ENCODE data around the gene PSMD8. TPM values are rescaled to one million over a fixed set of nuclear protein-coding genes. Genes with fewer than 3 reads are reported as not detected.
A peak's percentile ranks its signal among the peaks of the same experiment; 100 is the strongest.
"Not testable (repeated sequence)": the region's sequence is repeated elsewhere in the genome, so short reads cannot be mapped to it uniquely, and the experiment has no call there.

PSMD8 gene
- total RNA-seq, 4 donors from 2014 or later = 28.1 to 171 (median 78.5) TPM

DNA sequence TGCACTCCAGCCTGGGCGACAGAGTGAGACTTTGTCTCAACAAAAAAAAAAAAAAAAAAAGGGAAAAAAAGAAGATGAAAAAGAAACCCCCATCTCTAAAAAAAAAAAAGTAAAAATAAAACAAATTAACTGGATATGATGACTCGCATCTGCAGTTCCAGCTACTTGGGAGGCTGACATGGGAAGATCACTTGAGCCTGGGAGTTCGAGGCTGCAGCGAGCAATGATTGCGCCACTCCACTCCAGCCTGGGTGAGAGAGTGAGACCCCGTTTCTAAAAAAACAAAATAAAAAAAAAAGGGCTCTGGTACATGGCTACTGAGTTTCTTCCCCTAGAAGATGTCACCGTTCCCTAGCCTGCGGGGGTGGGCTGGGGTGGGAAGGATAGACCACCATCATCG lies 41.1 kb upstream of the PSMD8 start:
- Histone ChIP-seq H3K36me3 (no peaks in the 10 kb centered on the region), H3K27me3 (no peaks in the 10 kb centered on the region), H3K4me1 (peaks cover 5 to 14% (median 7%) of the 10 kb centered on the region in 4 donors), H3K27ac (no peak overlapping the region), H3K9me3 (no peaks in the 10 kb centered on the region), H3K4me3 (no peak overlapping the region)
- intact Hi-C loops (cut with DNase I; ENCODE audit: low total_unique reads) = loop anchor here (2.0 kb wide), 1 partner anchor 90 kb away; no protein-coding TSS in a partner anchor
- TF ChIP-seq CTCF (IDR thresholded peaks at IDR 0.05) (no peak), EP300 (IDR thresholded peaks at IDR 0.05; ENCODE audit: low read depth) (no peak), POLR2A (IDR thresholded peaks at IDR 0.05) (no peak), POLR2AphosphoS5 (IDR thresholded peaks at IDR 0.05) (no peak)
- no peak for DNase-seq
- 88% methylated on average over 9 of the region's 9 CpGs; no CpG with 5 or more reads in 1 of the 2 donors for WGBS, 2 donors (ENCODE audit: low coverage in 1 of 2)
- in situ Hi-C loops (cut with MboI; ENCODE audit: low pct_ligation_motif_present in 1 of 4, low pct_unique_long_range_greater_than_20kb in 1 of 4, low sequenced_read_pairs in 3 of 4) = loop anchor here (5.0 to 25.0 kb wide), 3 partner anchors 91 to 446 kb away; partner anchors contain the start of genes SIPA1L3 (in 3 of the 4) and WDR87 (in 3 of the 4)

DNA sequence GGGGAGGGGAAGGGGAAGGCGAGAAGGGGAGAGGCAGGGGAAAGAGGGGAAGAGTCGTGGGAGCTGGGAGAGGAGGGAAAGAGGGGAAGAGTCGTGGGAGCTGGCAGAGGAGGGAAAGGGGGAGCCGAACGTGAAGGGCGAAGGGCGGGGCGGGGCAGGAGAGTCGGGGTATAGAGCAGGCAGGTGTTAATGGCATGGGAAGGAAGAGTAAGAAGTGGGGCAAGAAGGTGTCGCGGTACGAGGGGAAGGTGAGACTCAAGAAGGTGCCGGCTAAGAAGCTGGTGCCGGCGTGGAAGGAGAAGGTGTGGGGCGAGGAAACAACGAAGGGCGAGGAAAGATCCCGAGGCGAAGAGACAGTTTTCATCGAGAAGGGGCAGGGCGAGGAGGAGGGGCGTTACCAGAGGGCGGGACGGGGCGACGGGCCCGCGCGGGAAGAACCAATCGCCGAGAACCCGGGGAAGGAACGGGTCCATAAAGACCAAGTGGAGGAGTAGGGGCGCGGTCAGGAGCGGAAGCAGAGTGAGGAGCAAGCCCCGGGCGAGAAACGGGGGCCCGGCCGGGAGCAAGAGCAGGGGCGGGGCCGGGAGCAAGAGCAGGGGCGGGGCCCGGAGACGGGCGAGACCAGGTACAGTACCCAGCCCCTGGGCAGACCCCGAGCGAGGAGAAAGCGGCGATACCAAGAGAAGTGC lies 38.3 kb upstream of the PSMD8 start:
- WGBS, 2 donors (ENCODE audit: low coverage in 1 of 2) = 1 to 2% methylated on average over 8 to 52 of the region's 52 CpGs
- H3K4me1 ChIP-seq = peaks cover 5 to 22% (median 7%) of the 10 kb centered on the region in 4 donors
- in situ Hi-C loops (cut with MboI; ENCODE audit: low pct_ligation_motif_present in 1 of 4, low pct_unique_long_range_greater_than_20kb in 1 of 4, low sequenced_read_pairs in 3 of 4) (loop anchor here (25.0 kb wide), 2 partner anchors 424 to 449 kb away; partner anchors contain the start of genes SIPA1L3 (in 3 of the 4) and WDR87 (in 3 of the 4)), intact Hi-C loops (cut with DNase I; ENCODE audit: low total_unique reads) (no loop called here)
- peak overlapping the region; percentile 98 to 100 (median 99) for H3K27ac ChIP-seq
- H3K27me3 ChIP-seq = no peaks in the 10 kb centered on the region
- peak overlapping the region; percentile 63 to 92 (median 84) for H3K4me3 ChIP-seq
- no peaks in the 10 kb centered on the region for H3K36me3 ChIP-seq
- H3K9me3 ChIP-seq = no peaks in the 10 kb centered on the region
- TF ChIP-seq EP300 (IDR thresholded peaks at IDR 0.05; ENCODE audit: low read depth) (no peak), CTCF (IDR thresholded peaks at IDR 0.05) (no peak), POLR2A (IDR thresholded peaks at IDR 0.05) (peak; percentile 91), POLR2AphosphoS5 (IDR thresholded peaks at IDR 0.05) (peak; percentile 67 to 86 (median 83))
- DNase-seq = peak; percentile 98

DNA sequence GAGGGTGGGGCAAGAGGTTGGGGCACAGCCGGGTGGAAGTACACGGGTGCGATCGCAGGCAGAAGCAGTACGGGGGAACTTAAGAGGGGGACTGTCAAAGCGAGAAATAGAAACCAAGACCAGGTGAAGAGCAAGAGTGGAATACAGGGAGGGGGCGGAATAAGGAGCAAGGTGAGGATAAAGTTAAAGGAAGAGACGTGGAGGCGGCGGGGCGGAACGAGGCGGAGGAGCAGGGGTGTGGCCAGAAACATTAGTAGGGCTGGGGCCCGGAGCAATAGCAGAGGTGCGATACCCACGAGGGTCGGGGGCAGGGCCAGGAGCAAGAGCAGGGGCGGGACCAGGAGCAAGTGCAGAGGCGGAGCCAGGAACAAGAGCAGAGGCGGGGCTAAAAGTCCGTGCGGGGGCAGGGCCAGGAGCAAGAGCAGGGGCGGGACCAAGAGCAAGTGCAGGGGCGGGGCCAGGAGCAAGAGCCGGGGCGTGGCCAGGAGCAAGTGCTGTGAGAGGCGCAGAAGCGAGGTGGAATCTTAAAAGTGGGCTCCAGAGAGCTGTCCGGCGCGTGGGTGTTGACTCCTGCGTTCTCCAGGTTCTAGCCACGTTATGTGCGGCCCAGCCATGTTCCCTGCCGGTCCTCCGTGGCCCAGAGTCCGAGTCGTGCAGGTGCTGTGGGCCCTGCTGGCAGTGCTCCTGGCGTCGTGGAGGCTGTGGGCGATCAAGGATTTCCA lies 37.6 kb upstream of the PSMD8 start:
- intact Hi-C loops (cut with DNase I; ENCODE audit: low total_unique reads) (no loop called here), in situ Hi-C loops (cut with MboI; ENCODE audit: low pct_ligation_motif_present in 1 of 4, low pct_unique_long_range_greater_than_20kb in 1 of 4, low sequenced_read_pairs in 3 of 4) (loop anchor here (25.0 kb wide), 2 partner anchors 424 to 449 kb away; partner anchors contain the start of genes SIPA1L3 (in 3 of the 4) and WDR87 (in 3 of the 4))
- 2 to 3% methylated on average over 19 to 41 of the region's 41 CpGs for WGBS, 2 donors (ENCODE audit: low coverage in 1 of 2)
- Histone ChIP-seq H3K4me3 (peak overlapping the region; percentile 63 to 92 (median 84)), H3K36me3 (no peaks in the 10 kb centered on the region), H3K9me3 (no peaks in the 10 kb centered on the region), H3K4me1 (peaks cover 5 to 22% (median 7%) of the 10 kb centered on the region in 4 donors), H3K27ac (peak overlapping the region; percentile 98 to 100 (median 99)), H3K27me3 (no peaks in the 10 kb centered on the region)
- no peak for TF ChIP-seq EP300 (IDR thresholded peaks at IDR 0.05; ENCODE audit: low read depth)
- TF ChIP-seq POLR2A (IDR thresholded peaks at IDR 0.05) = peak; percentile 62
- peak; percentile 99 for DNase-seq

- 0 to 60% methylated on average over 1 to 10 of the region's 10 CpGs for WGBS, 2 donors (ENCODE audit: low coverage in 1 of 2)
- intact Hi-C loops (cut with DNase I; ENCODE audit: low total_unique reads) (no loop called here), in situ Hi-C loops (cut with MboI; ENCODE audit: low pct_ligation_motif_present in 1 of 4, low pct_unique_long_range_greater_than_20kb in 1 of 4, low sequenced_read_pairs in 3 of 4) (loop anchor here (25.0 kb wide), 2 partner anchors 425 to 450 kb away; partner anchors contain the start of genes SIPA1L3 (in 3 of the 4) and WDR87 (in 3 of the 4))
Observed at GRCh38 chr19:38337360-38337653, 37.1 kb upstream of the PSMD8 start.

GRCh38 chr19:38339011-38339410 lies 35.4 kb upstream of the PSMD8 start:
- WGBS, 2 donors (ENCODE audit: low coverage in 1 of 2) = 65 to 68% methylated on average over 2 to 4 of the region's 4 CpGs
- H3K4me3 ChIP-seq; H3K36me3 ChIP-seq; intact Hi-C loops (cut with DNase I; ENCODE audit: low total_unique reads); DNase-seq; H3K27ac ChIP-seq; H3K9me3 ChIP-seq; H3K27me3 ChIP-seq: not testable (repeated sequence)
- H3K4me1 ChIP-seq = peaks cover 5 to 22% (median 7%) of the 10 kb centered on the region in 4 donors
- in situ Hi-C loops (cut with MboI; ENCODE audit: low pct_ligation_motif_present in 1 of 4, low pct_unique_long_range_greater_than_20kb in 1 of 4, low sequenced_read_pairs in 3 of 4) = loop anchor here (25.0 kb wide), 2 partner anchors 427 to 452 kb away; partner anchors contain the start of genes SIPA1L3 (in 3 of the 4) and WDR87 (in 3 of the 4)

More at GRCh38 chr19:38337360-38337653, 37.1 kb upstream of the PSMD8 start:
- peak overlapping the region; percentile 17 to 92 (median 72) for H3K4me3 ChIP-seq
- no peaks in the 10 kb centered on the region for H3K27me3 ChIP-seq
- no peak for DNase-seq
- H3K9me3 ChIP-seq = no peaks in the 10 kb centered on the region
- H3K4me1 ChIP-seq = peaks cover 5 to 22% (median 7%) of the 10 kb centered on the region in 4 donors
- TF ChIP-seq CTCF (IDR thresholded peaks at IDR 0.05) (no peak), POLR2AphosphoS5 (IDR thresholded peaks at IDR 0.05) (no peak), EP300 (IDR thresholded peaks at IDR 0.05; ENCODE audit: low read depth) (no peak), POLR2A (IDR thresholded peaks at IDR 0.05) (no peak)
- peak overlapping the region; percentile 98 to 100 (median 99) for H3K27ac ChIP-seq
- no peaks in the 10 kb centered on the region for H3K36me3 ChIP-seq

Measured in transverse colon (tissue), 4 donors.